ENCODE results near the gene TRNP1.

Gene TRNP1

DNA sequence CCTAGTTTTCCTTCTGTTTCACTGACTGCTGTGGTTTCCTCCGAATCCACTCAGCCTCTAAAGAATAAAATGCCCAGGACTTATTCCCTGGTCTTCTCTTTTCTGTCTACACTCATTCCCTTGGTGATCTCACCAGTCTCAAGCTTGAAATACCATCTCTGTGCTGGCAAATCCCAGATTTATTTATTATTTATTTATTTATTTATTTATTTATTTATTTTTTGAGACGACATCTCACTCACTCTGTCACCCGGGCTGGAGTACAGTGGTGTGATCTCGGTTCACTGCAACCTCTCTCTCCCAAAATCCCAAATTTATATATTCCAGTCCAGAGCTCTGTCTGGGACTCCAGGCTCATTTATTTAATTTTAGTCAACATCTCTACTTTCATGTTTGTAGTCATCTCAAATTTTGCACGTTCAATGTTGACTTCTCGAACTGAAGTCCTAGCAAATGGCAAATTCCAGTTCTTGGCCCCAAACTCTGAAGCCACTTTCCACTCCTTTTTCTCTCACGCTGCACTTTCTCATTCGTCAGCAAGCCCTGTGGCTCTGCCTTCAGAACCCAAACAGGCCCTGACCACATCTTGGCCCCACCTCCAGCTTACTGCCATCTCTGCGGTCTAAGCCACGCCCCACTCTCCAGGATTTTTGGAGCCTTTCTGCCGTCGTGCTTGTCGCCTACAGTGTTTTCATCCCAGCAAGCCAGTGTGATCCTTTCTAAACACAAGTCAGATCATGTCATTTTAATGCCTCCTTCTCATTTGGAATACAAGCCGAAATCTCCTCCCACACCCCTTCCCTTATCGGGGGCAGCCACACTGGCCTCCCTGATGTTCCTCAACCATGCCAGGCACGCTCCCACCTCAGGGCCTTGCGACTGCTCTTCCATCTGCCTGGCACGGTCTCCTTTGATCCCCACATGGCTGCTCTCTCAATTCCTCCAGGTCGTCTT lies 33.4 kb downstream of the TRNP1 start:
- intact Hi-C loops (cut with DNase I; ENCODE audit: low total_unique reads): loop anchor here (2.0 kb wide), 1 partner anchor 14 kb away; the partner anchor contains the start of gene TENT5B
- H3K4me3 ChIP-seq: no peak overlapping the region
- DNase-seq: peak; percentile 74 to 92
- H3K36me3 ChIP-seq: no peaks in the 10 kb centered on the region
- H3K4me1 ChIP-seq: peaks cover 0 to 37% (median 30%) of the 10 kb centered on the region in 4 donors
- peak overlapping the region; percentile 81 to 83 for H3K27ac ChIP-seq
- no peaks in the 10 kb centered on the region for H3K27me3 ChIP-seq
- no peaks in the 10 kb centered on the region for H3K9me3 ChIP-seq
- TF ChIP-seq CTCF (IDR thresholded peaks at IDR 0.05): no peak

DNA sequence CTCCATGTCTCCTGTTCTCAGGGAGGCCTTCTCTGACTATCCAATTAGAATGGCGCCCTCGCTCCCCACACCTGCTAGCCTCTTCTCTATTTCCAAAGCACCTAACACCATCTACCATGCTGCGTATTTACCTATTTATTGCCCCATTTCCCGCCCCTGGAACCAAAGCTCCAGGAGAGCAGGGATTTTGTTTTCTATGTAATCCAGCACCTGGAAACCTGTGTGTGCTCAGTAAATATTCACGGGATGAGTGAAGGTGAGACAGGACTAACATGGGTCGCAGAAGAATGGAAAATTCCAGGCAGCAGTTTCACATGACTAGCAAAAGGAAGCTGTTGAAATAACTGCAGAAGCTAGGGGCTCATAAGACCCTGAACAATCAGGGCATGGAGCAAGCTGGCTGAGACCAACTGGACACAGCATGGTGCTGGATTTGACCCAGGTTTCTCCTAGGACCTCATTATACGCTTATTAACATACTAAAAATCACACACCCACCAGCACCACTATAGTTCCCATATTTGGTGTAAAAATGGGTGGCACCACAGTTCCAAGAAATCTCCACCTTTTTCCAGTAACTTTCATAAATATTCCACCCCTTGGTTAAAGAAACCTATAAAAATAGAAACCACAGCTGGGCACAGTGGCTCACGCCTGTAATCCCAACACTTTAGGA lies 34.2 kb downstream of the TRNP1 start:
- Histone ChIP-seq H3K36me3 (no peaks in the 10 kb centered on the region), H3K27me3 (no peaks in the 10 kb centered on the region), H3K9me3 (no peaks in the 10 kb centered on the region), H3K27ac (peak overlapping the region; percentile 81 to 83), H3K4me3 (no peak overlapping the region), H3K4me1 (peaks cover 0 to 39% (median 31%) of the 10 kb centered on the region in 4 donors)
- TF ChIP-seq CTCF (IDR thresholded peaks at IDR 0.05): no peak
- no peak for DNase-seq
- intact Hi-C loops (cut with DNase I; ENCODE audit: low total_unique reads): loop anchor here (2.0 kb wide), 1 partner anchor 15 kb away; the partner anchor contains the start of gene TENT5B

GRCh38 chr1:27029517-27029916 lies 36.0 kb downstream of the TRNP1 start:
- H3K4me1 ChIP-seq: peaks cover 0 to 39% (median 31%) of the 10 kb centered on the region in 4 donors
- intact Hi-C loops (cut with DNase I; ENCODE audit: low total_unique reads): no loop called here
- H3K9me3 ChIP-seq: no peaks in the 10 kb centered on the region
- no peak overlapping the region for H3K4me3 ChIP-seq
- no peak for DNase-seq
- H3K27me3 ChIP-seq: no peaks in the 10 kb centered on the region
- no peaks in the 10 kb centered on the region for H3K36me3 ChIP-seq
- peak overlapping the region; percentile 81 to 83 for H3K27ac ChIP-seq
- no peak for TF ChIP-seq CTCF (IDR thresholded peaks at IDR 0.05)

DNA sequence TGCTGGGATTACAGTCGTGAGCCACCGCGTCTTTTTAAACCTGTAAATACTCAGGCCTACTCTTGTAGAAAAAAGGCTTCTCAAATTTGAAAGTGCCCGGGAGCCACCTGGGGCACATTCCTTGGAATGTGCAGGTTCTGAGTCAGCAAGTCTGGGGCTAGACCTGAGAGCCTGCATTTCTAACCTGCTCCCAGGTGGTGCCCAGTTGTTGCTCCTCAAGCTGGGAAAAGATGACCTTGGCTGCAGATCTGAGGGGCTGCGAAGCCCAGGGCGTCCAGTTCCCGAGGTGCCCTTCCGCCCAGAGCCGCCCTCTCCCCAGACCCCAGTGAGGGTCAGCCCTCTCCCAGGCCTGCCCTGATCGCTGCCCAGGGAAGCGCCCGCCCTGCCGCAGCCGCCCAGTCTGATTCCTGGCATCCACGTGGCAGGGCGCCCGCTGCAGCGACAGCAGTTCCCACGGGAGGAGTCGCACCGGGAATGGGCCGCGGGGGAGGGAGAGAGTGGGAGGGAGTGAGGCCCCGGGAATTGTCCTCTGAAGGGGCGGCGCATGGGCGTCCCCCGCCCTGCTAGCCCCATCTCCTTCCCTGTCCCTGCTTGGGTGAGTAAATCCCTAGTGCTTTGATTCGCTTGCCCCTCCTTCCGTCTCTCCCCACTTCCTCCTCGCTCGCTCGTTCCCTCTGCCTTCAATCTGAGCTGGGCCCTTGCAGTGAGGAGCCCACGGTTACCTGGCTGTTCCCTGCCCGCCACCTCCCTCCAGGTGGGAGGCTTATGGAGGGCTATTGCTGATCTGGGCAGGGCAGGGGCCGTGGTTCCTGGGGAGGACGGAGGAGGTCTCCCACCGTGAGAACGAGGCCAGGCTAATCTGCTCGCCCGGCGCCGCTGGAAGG lies 38.0 kb downstream of the TRNP1 start:
- no peaks in the 10 kb centered on the region for H3K9me3 ChIP-seq
- H3K36me3 ChIP-seq: no peaks in the 10 kb centered on the region
- peak overlapping the region; percentile 85 to 86 for H3K27ac ChIP-seq
- TF ChIP-seq CTCF (IDR thresholded peaks at IDR 0.05): no peak
- H3K4me1 ChIP-seq: peaks cover 0 to 36% (median 30%) of the 10 kb centered on the region in 4 donors
- H3K4me3 ChIP-seq: peak overlapping the region; percentile 36 to 52
- no peaks in the 10 kb centered on the region for H3K27me3 ChIP-seq
- intact Hi-C loops (cut with DNase I; ENCODE audit: low total_unique reads): loop anchor here (5.0 kb wide), 1 partner anchor 34 kb away; no protein-coding TSS in a partner anchor
- DNase-seq: peak; percentile 76 to 95

DNA sequence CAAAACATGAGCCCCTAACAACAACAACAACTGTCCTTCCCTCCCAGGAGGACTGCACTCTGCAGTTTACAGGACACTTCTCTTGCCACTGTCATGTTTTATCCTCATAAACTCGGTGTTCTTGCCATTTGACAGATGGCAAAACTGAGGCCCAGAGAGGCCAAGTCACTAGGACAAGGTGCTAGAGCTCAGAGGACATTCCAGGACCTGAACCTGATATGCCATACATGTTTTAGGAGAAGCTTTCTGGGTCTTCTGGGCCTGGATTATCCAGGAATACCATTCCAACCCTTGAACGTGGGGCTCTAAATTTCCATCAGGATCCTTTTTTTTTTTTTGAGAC lies 38.6 kb downstream of the TRNP1 start:
- Histone ChIP-seq H3K4me1 (peaks cover 0 to 31% (median 27%) of the 10 kb centered on the region in 4 donors), H3K4me3 (peak overlapping the region; percentile 36 to 52), H3K9me3 (no peaks in the 10 kb centered on the region), H3K36me3 (no peaks in the 10 kb centered on the region), H3K27me3 (no peaks in the 10 kb centered on the region), H3K27ac (peak overlapping the region; percentile 85 to 86)
- intact Hi-C loops (cut with DNase I; ENCODE audit: low total_unique reads): loop anchor here (5.0 kb wide), 1 partner anchor 35 kb away; no protein-coding TSS in a partner anchor
- TF ChIP-seq CTCF (IDR thresholded peaks at IDR 0.05): no peak
- no peak for DNase-seq

All from tibial artery (tissue), 4 donors.